ENCODE data around the gene CYB5R2.

GRCh38 chr11:7689239-7689638 is 15.9 kb upstream of the CYB5R2 start:
- TF ChIP-seq CTCF (IDR thresholded peaks at IDR 0.05) = no peak
- TF ChIP-seq POLR2A (IDR thresholded peaks at IDR 0.05) = no peak
